Measurements from ENCODE around the gene CNRIP1.

The CNRIP1 gene

GRCh38 chr2:68263632-68264031, 56.1 kb downstream of the CNRIP1 start:
- Histone ChIP-seq H3K4me3 (ENCODE audit: low read length) (no peak overlapping the region), H3K4me1 (ENCODE audit: control insufficient read depth, low read length) (no peaks in the 10 kb centered on the region), H3K79me2 (ENCODE audit: control insufficient read depth, low read length) (no peaks in the 10 kb centered on the region), H4K20me1 (ENCODE audit: control insufficient read depth, insufficient read depth, low read depth, low read length) (no peaks in the 10 kb centered on the region), H3K27ac (ENCODE audit: low read depth, low read length) (no peak overlapping the region), H3F3A (ENCODE audit: control insufficient read depth, insufficient read depth) (no peaks in the 10 kb centered on the region), H3K9me3 (ENCODE audit: control insufficient read depth, insufficient read depth, low read length) (no peaks in the 10 kb centered on the region), H3K27me3 (ENCODE audit: control insufficient read depth, low read length) (no peaks in the 10 kb centered on the region), H3K36me3 (ENCODE audit: control insufficient read depth, low read length) (no peaks in the 10 kb centered on the region), H3K9me2 (replicated peaks; ENCODE audit: control insufficient read depth, low read length) (no peaks in the 10 kb centered on the region), H3K4me2 (ENCODE audit: low read length) (no peak overlapping the region)
- no peak for TF ChIP-seq EZH2phosphoT487 (IDR thresholded peaks at IDR 0.05; ENCODE audit: borderline replicate concordance, low read length)
- TF ChIP-seq CTCF (IDR thresholded peaks at IDR 0.05; ENCODE audit: low read depth, low read length, poor library complexity, severe bottlenecking) = no peak

- Histone ChIP-seq H3K9me2 (replicated peaks; ENCODE audit: control insufficient read depth, low read length) (no peaks in the 10 kb centered on the region), H3K27me3 (ENCODE audit: control insufficient read depth, low read length) (no peaks in the 10 kb centered on the region), H3F3A (ENCODE audit: control insufficient read depth, insufficient read depth) (no peaks in the 10 kb centered on the region), H4K20me1 (ENCODE audit: control insufficient read depth, insufficient read depth, low read depth, low read length) (no peaks in the 10 kb centered on the region), H3K27ac (ENCODE audit: low read depth, low read length) (no peak overlapping the region), H3K4me2 (ENCODE audit: low read length) (no peak overlapping the region), H3K9me3 (ENCODE audit: control insufficient read depth, insufficient read depth, low read length) (no peaks in the 10 kb centered on the region), H3K4me1 (ENCODE audit: control insufficient read depth, low read length) (peaks cover 9% of the 10 kb centered on the region), H3K79me2 (ENCODE audit: control insufficient read depth, low read length) (peaks cover 12% of the 10 kb centered on the region), H3K36me3 (ENCODE audit: control insufficient read depth, low read length) (no peaks in the 10 kb centered on the region), H3K4me3 (ENCODE audit: low read length) (no peak overlapping the region)
- TF ChIP-seq EZH2phosphoT487 (IDR thresholded peaks at IDR 0.05; ENCODE audit: borderline replicate concordance, low read length) = no peak
- no peak for TF ChIP-seq CTCF (IDR thresholded peaks at IDR 0.05; ENCODE audit: low read depth, low read length, poor library complexity, severe bottlenecking)
These were observed 60.9 kb downstream of the CNRIP1 start for GRCh38 chr2:68258851-68259250.

- peaks cover 5% of the 10 kb centered on the region for H3F3A ChIP-seq (ENCODE audit: control insufficient read depth, insufficient read depth)
- no peaks in the 10 kb centered on the region for H3K27me3 ChIP-seq (ENCODE audit: control insufficient read depth, low read length)
- no peaks in the 10 kb centered on the region for H4K20me1 ChIP-seq (ENCODE audit: control insufficient read depth, insufficient read depth, low read depth, low read length)
- no peaks in the 10 kb centered on the region for H3K9me2 ChIP-seq (replicated peaks; ENCODE audit: control insufficient read depth, low read length)
- H3K4me3 ChIP-seq (ENCODE audit: low read length) = no peak overlapping the region
- H3K36me3 ChIP-seq (ENCODE audit: control insufficient read depth, low read length) = peaks cover 9% of the 10 kb centered on the region; the same call in 1 of the 2 replicates
- peaks cover 10% of the 10 kb centered on the region for H3K4me1 ChIP-seq (ENCODE audit: control insufficient read depth, low read length)
- H3K9me3 ChIP-seq (ENCODE audit: control insufficient read depth, insufficient read depth, low read length) = no peaks in the 10 kb centered on the region
- no peak overlapping the region for H3K27ac ChIP-seq (ENCODE audit: low read depth, low read length)
- H3K79me2 ChIP-seq (ENCODE audit: control insufficient read depth, low read length) = peaks cover 32% of the 10 kb centered on the region
- no peak overlapping the region for H3K4me2 ChIP-seq (ENCODE audit: low read length)
- TF ChIP-seq EZH2phosphoT487 (IDR thresholded peaks at IDR 0.05; ENCODE audit: borderline replicate concordance, low read length) (no peak), CTCF (IDR thresholded peaks at IDR 0.05; ENCODE audit: low read depth, low read length, poor library complexity, severe bottlenecking) (no peak)
These were observed 63.7 kb downstream of the CNRIP1 start for GRCh38 chr2:68256093-68256450.

Data from DOHH2 (cell line).